Measurements from ENCODE around the gene CUL5.
"Not testable (repeated sequence)": the region's sequence is repeated elsewhere in the genome, so short reads cannot be mapped to it uniquely, and the experiment has no call there.

CUL5 gene

DNA sequence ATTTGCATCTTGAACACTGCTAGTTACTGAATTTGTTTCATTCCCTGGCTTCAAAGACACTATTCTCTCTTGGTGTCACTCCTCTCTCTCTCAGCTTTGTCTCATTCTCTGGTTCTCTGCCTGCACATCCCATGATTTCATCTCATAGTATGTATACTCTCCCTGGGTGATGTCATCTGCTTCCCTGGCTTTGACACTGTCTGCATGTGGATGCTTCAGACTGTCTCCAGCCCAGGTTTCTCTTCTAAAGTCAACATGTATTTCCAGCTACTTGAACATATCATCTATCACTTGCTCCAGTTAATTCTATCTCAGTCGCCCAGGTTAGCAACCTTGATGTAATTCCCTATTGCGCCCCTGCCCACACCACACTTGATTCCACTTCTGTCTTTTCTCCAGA lies 103.4 kb downstream of the CUL5 start:
- TF ChIP-seq, protein P1, sequence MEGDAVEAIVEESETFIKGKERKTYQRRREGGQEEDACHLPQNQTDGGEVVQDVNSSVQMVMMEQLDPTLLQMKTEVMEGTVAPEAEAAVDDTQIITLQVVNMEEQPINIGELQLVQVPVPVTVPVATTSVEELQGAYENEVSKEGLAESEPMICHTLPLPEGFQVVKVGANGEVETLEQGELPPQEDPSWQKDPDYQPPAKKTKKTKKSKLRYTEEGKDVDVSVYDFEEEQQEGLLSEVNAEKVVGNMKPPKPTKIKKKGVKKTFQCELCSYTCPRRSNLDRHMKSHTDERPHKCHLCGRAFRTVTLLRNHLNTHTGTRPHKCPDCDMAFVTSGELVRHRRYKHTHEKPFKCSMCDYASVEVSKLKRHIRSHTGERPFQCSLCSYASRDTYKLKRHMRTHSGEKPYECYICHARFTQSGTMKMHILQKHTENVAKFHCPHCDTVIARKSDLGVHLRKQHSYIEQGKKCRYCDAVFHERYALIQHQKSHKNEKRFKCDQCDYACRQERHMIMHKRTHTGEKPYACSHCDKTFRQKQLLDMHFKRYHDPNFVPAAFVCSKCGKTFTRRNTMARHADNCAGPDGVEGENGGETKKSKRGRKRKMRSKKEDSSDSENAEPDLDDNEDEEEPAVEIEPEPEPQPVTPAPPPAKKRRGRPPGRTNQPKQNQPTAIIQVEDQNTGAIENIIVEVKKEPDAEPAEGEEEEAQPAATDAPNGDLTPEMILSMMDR (IDR thresholded peaks at IDR 0.05; ENCODE audit: insufficient read depth, missing control alignments) = no peak
- no peak for DNase-seq (ENCODE audit: insufficient read length, low spot score)
- FAIRE-seq = no peak

DNA sequence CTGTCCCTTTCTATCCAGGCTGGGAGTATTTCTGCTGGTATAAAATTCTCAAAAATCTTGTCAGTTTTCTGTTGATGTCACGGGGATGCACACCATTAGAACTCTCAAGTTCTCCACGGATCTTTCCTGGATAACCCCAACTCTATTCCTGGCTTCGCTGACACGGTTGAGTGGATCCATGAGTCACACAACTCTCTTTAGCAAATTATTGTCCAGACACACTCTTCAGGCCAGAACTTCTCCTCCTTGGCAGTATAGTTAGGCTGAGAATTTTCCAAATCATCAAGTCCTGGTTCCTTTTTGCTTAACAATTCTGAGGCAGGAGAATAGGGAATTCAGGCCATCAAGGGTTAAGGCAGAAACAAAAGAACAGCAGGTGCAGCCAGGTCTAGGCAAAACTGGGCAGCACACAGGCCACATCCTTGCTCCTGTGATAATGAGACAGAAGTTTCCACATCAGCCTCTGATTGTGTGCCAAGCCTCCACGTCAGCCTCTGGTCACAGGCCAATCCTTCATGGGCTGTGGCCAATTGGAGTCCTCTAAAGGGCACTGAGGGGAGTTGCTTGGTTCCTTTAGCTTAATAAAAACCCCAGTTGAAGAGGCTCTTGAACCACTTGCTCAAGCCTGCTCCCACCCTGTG lies 106.9 kb downstream of the CUL5 start:
- TF ChIP-seq, protein P1 (IDR thresholded peaks at IDR 0.05; ENCODE audit: insufficient read depth, missing control alignments) = no peak
- FAIRE-seq (no peak), DNase-seq (ENCODE audit: insufficient read length, low spot score) (no peak)

DNA sequence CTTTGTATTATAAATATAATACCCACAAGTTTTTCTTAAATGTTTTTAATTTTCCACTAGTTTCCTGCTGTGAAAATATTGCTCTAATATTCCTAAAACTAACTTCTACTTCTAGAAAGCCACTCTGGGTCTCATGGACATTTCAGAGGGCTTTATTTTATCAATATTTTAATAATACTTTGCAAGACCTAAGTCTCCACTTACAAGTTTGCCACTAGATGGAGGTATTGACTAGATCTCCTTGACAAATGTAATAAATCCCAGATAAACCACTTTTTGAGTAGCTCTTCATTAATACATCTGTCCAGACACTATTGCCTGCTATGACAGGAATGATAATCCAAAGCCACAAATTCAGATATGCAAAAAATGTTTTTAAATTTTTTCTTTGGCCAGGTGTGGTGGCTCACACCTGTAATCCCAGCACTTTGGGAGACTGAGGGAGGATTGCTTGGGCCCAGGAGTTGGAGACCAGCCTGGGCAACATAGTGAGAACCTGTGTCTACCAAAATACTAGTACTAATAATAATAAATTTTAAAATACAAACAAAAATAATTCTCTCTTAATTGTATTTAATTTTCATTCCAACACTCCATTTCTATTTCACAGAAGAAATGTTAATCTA lies 109.2 kb downstream of the CUL5 start:
- TF ChIP-seq, protein P1 (IDR thresholded peaks at IDR 0.05; ENCODE audit: insufficient read depth, missing control alignments) = peak; percentile 64
- no peak for FAIRE-seq
- peak; percentile 34 for DNase-seq (ENCODE audit: insufficient read length, low spot score)

DNA sequence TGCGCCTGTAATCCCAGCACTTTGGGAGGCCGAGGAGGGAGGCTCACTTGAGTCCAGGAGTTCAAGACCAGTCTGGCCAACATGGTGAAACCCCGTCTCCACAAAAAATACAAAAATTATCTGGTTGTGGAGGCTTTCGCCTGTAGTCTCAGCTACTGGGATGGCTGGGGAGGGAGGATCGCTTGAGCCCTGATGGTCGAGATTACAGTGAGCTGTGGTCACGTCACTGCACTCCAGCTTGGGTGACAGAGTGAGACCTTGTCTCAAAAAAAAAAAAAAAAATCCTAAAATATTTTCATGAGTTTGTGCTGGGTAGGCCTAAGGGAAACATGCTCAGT lies 112.2 kb downstream of the CUL5 start:
- not testable (repeated sequence) for FAIRE-seq; DNase-seq (ENCODE audit: insufficient read length, low spot score)

DNA sequence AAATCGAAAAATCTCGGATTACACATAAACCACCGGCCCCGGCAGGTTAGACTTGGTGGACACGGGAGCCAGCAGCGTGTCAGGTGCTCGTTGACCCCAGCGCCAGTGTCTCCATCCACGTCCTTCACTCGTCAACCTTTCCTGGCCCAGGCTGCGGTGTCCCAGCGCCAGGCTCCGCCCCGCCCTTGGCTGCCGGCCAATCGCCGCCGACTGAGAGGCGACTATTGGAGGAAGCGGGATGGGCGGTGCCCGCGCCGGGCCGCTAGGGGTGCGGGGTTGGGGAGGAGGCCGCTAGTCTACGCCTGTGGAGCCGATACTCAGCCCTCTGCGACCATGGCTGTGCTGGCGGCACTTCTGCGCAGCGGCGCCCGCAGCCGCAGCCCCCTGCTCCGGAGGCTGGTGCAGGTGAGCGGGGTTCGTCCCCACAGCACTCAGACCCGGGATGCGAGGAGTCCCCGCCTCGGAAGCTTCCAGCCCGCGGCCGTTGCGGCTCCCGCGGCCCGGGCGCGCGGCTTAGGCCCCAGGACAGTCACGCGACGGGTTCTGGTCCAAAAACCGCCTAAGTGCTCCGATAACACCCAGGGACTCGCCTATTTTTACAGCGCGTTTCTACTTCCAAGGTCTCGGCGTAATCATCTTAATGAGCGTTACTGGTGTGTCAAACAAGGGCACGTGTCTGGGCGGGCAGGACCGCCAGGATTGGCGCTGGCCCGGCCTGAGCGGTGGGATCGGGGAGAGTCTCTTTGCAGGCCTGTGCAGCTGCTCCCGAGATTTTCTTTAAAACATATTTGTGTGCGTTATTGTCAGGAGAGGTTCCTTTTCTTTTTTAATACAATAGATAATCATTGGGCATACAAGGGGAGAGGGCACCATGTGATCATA lies 112.8 kb downstream of the CUL5 start, which contains the start of gene ACAT1:
Gene ACAT1, plus strand, starts transcription at position 294 of the 882 bp plus-strand sequence. Its CDS starts 40 bp downstream, at position 334.
- peak; percentile 77 for DNase-seq (ENCODE audit: insufficient read length, low spot score)
- TF ChIP-seq, protein P1 (IDR thresholded peaks at IDR 0.05; ENCODE audit: insufficient read depth, missing control alignments) = no peak
- FAIRE-seq = no peak

DNA sequence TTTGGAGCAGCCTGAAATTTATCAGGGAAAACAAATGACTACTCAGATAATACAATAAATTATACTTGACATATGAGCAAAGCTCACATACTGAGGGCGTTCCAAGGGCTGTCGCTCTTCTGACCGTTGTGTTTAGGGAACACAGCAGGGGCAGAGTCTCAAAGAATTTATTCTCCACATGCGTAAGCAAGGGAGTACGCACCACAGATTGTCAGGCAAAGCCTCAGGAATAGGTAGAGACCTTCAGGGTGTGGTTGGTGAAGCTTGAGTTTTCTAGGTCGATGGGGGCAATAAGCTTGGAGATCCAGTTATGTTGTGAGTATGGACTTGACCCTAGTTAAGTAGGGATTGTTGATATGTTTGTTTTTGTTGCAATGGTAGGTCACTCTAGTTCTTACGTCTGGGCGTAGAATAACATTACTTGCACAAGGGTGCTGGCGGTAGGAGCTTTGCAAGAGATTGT lies 113.5 kb downstream of the CUL5 start:
- DNase-seq (ENCODE audit: insufficient read length, low spot score) (no peak), FAIRE-seq (no peak)
- TF ChIP-seq, protein P1 (IDR thresholded peaks at IDR 0.05; ENCODE audit: insufficient read depth, missing control alignments) = no peak

DNA sequence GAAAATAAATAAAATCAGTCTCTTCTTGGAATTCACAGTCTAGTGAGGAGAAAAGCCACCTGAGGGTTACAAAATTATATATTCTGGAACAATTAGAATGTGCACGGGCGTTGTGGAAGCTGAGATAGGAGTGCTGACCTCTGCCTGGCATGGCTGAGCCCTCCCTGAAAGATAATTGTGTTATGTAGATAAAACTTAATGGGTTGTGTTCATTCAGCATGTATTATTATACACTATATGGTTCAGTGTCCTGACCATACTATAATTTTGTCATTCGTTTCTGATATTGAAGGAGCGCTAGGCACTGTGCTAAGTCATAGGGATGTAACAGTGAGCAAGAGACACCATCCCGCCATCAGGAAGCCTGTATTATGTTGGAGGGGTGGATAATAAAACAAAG lies 116.4 kb downstream of the CUL5 start:
- no peak for FAIRE-seq
- no peak for DNase-seq (ENCODE audit: insufficient read length, low spot score)
- TF ChIP-seq, protein P1 (IDR thresholded peaks at IDR 0.05; ENCODE audit: insufficient read depth, missing control alignments) = no peak
